Loucy (cell line): ENCODE results near the gene IGSF5.

ENCODE experiments used
- EZH2phosphoT487 ChIP-seq: fragments of 200-600 bp; IDR thresholded peaks from 2 replicates; pipeline ENCODE4 v1.6.1; 2018; ENCODE audit warnings: antibody characterized with exemption, mild to moderate bottlenecking, moderate library complexity, borderline replicate concordance
- TF ChIP-seq, protein P1 (sequence below): fragments of 200-600 bp; sonication (generic); conservative IDR thresholded peaks from 2 replicates; pipeline ENCODE4 v1.5.1; 2014; ENCODE audit warnings: mild to moderate bottlenecking, antibody characterized with exemption, low read length

DNA sequence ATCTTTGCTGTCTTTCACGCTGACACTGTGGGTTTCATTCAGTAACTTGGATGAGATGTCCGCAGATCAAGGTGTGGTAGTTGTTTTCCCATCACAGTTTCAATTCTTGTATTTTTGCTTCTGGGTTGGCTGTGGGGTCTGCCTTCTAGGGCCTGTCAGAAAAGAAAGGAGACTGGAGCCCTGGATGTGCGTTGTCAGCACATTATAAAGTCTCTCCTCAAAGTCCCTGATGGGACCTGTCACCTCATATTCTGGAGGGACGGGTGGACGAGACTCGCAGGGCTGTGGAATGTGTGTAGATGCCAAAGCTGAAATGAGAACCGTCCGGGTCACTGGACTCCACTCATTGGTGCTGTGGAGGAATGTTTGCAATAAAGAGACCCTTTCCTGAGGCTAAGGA is 11.3 kb downstream of the IGSF5 start:
- TF ChIP-seq, protein P1, sequence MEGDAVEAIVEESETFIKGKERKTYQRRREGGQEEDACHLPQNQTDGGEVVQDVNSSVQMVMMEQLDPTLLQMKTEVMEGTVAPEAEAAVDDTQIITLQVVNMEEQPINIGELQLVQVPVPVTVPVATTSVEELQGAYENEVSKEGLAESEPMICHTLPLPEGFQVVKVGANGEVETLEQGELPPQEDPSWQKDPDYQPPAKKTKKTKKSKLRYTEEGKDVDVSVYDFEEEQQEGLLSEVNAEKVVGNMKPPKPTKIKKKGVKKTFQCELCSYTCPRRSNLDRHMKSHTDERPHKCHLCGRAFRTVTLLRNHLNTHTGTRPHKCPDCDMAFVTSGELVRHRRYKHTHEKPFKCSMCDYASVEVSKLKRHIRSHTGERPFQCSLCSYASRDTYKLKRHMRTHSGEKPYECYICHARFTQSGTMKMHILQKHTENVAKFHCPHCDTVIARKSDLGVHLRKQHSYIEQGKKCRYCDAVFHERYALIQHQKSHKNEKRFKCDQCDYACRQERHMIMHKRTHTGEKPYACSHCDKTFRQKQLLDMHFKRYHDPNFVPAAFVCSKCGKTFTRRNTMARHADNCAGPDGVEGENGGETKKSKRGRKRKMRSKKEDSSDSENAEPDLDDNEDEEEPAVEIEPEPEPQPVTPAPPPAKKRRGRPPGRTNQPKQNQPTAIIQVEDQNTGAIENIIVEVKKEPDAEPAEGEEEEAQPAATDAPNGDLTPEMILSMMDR: no peak
- TF ChIP-seq EZH2phosphoT487: no peak
